IMR-90 (cell line): ENCODE data around the gene PROSER2.

ENCODE experiments used
- CTCF ChIP-seq: conservative IDR thresholded peaks from 2 replicates; pipeline ENCODE4 v1.5.1; 2012; ENCODE audit warnings: mild to moderate bottlenecking, low read depth, low read length, improper control_type of control experiment
- RAD21 ChIP-seq: IDR thresholded peaks from 2 replicates; pipeline ENCODE4 v1.6.1; 2012; ENCODE audit warnings: low read length, improper control_type of control experiment
- RFX5 ChIP-seq: IDR thresholded peaks from 2 replicates; pipeline ENCODE4 v1.8.0; 2012; ENCODE audit warnings: low read depth, mild to moderate bottlenecking, low read length, moderate library complexity
- TF ChIP-seq, protein P1 (sequence below): fragments of 150-350 bp; IDR thresholded peaks from 2 replicates; pipeline ENCODE4 v1.6.1; 2017; ENCODE audit warnings: mild to moderate bottlenecking, antibody characterized with exemption, low read length, low read depth

DNA sequence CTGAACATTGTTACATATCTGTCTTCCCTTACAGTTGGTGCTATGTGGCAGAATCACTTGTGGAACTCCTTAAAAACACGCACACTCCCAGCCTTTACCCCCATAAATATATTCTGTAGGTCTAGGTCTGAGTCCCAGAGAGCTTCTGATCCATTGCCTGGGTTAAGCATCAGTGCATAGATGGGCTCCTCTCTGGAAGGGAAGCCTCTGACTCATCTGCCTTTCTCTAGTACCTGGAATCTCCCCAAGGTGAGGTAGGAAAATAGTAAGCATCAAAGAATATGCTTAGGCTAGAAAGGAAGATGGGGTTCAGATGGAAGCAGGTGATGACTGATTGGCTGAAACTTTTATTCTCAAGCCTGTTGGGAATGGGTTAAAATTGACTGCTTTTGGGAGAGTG, 26.1 kb downstream of the PROSER2 start:
- TF ChIP-seq RFX5 (no peak), CTCF (no peak), RAD21 (no peak)
- TF ChIP-seq, protein P1, sequence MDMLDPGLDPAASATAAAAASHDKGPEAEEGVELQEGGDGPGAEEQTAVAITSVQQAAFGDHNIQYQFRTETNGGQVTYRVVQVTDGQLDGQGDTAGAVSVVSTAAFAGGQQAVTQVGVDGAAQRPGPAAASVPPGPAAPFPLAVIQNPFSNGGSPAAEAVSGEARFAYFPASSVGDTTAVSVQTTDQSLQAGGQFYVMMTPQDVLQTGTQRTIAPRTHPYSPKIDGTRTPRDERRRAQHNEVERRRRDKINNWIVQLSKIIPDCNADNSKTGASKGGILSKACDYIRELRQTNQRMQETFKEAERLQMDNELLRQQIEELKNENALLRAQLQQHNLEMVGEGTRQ = no peak
